Lung (tissue), 12 donors: ENCODE measurements around the gene SNX13. TPM values are rescaled to one million over a fixed set of nuclear protein-coding genes. Genes with fewer than 3 reads are reported as not detected.

ENCODE experiments used
- ATAC-seq: fragments of 200-7000 bp; cut with Tn5 transposase; one replicate; pipeline ENCODE4 v1.9.1; 2020; ENCODE audit warnings: moderate number of reproducible peaks; ENCODE audit not compliant: insufficient read depth, low FRiP score
- DNase-seq, 3 donors: peaks; one replicate each; pipeline ENCODE4 v3.0.0-alpha.2; 2013 to 2017
- H3K27ac ChIP-seq, 2 donors: one replicate each; pipeline ENCODE4 v1.5.1; 2013; ENCODE audit warnings: mild to moderate bottlenecking in 2 of 2, moderate library complexity in 2 of 2, control low read depth in 1 of 2, inconsistent platforms in 1 of 2, low read depth in 1 of 2, low read length in 1 of 2
- H3K27me3 ChIP-seq, 3 donors: one replicate each; pipeline ENCODE4 v1.5.1; 2013; ENCODE audit warnings: low read length in 2 of 3; ENCODE audit not compliant: control insufficient read depth in 3 of 3, insufficient read depth in 3 of 3
- H3K36me3 ChIP-seq, 4 donors: one replicate each; pipeline ENCODE4 v1.5.1; 2013; ENCODE audit warnings: low read length in 4 of 4, mild to moderate bottlenecking in 1 of 4, moderate library complexity in 1 of 4; ENCODE audit not compliant: control insufficient read depth in 4 of 4, insufficient read depth in 4 of 4
- H3K4me1 ChIP-seq, 5 donors: one replicate each; pipeline ENCODE4 v1.5.1; 2013; ENCODE audit warnings: low read length in 5 of 5, mild to moderate bottlenecking in 2 of 5, moderate library complexity in 1 of 5; ENCODE audit not compliant: control insufficient read depth in 5 of 5, insufficient read depth in 5 of 5
- H3K4me3 ChIP-seq: one replicate; pipeline ENCODE4 v1.5.1; 2013; ENCODE audit warnings: mild to moderate bottlenecking, control low read depth, moderate library complexity
- H3K9ac ChIP-seq, 2 donors: one replicate each; pipeline ENCODE4 v1.5.1; 2013; ENCODE audit warnings: low read length in 2 of 2, control low read depth in 1 of 2; ENCODE audit not compliant: insufficient read depth in 1 of 2
- H3K9me3 ChIP-seq, 4 donors: one replicate each; pipeline ENCODE4 v1.5.1; 2013; ENCODE audit warnings: low read length in 3 of 4, mild to moderate bottlenecking in 1 of 4, moderate library complexity in 1 of 4; ENCODE audit not compliant: control insufficient read depth in 4 of 4, insufficient read depth in 3 of 4
- WGBS, 2 donors: extraction: QIAGEN DNeasy Blood & Tissue Kit; methylation state at CpG; one replicate each; pipeline ENCODE4 v1.1.7; 2013; 5-methylcytosine and 5-hydroxymethylcytosine counted together
- polyA plus RNA-seq, 2 donors: library from polyadenylated mRNA; stranded (reverse); fragments of 200-250 nt; gene quantifications; one replicate each; pipeline ENCODE4 v1.2.1, GENCODE V29; 2013
- total RNA-seq, 2 donors: library from RNA; depleted of rRNA in 1 of 2; stranded (reverse); fragments of >200 nt in 1 of 2; gene quantifications; one replicate each; pipeline ENCODE4 v1.2.1, GENCODE V29; 2014 to 2021
- TF ChIP-seq, protein P1 (sequence below): IDR thresholded peaks from 2 replicates; pipeline ENCODE4 v1.5.1; 2012; ENCODE audit warnings: mild to moderate bottlenecking; ENCODE audit errors: control extremely low read depth, extremely low read depth
- donor health status: control.
- donor health status: control.
- donor health status: Bipolar disorder and iron deficiency.
- donor health status: healthy.
- donor health status: DM: yes; HTN: yes; CAD: no.

The SNX13 gene
- total and polyA plus RNA-seq, 4 donors: 8.9 to 104 (median 31.9) TPM

DNA sequence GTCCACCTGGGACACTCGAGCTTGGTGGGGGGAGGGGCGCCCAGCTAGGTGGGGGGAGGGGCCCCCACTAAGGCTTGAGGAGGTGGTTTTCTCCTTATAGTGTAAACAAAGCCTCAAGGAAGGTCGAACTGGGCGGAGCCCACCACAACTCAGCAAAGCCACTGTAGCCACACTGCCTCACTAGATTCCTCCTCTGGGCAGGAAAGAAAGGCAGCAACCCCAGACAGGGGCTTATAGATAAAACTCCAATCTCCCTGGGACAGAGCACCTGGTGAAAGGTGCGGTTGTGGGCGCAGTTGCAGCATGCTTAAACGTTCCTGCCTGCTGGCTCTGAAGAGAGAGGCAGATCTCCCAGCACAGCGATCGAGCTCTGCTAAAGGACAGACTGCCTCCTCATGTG is 133.1 kb downstream of the SNX13 start:
- Histone ChIP-seq H3K27me3 (no peaks in the 10 kb centered on the region), H3K9me3 (no peaks in the 10 kb centered on the region), H3K4me3 (no peak overlapping the region), H3K27ac (no peak overlapping the region), H3K4me1 (no peaks in the 10 kb centered on the region), H3K36me3 (peaks cover 0 to 7% (median 2%) of the 10 kb centered on the region in 4 donors), H3K9ac (no peak overlapping the region)
- no peak for DNase-seq
- 79 to 82% methylated on average over 9 of the region's 9 CpGs for WGBS, 2 donors
- no peak for ATAC-seq
- TF ChIP-seq, protein P1, sequence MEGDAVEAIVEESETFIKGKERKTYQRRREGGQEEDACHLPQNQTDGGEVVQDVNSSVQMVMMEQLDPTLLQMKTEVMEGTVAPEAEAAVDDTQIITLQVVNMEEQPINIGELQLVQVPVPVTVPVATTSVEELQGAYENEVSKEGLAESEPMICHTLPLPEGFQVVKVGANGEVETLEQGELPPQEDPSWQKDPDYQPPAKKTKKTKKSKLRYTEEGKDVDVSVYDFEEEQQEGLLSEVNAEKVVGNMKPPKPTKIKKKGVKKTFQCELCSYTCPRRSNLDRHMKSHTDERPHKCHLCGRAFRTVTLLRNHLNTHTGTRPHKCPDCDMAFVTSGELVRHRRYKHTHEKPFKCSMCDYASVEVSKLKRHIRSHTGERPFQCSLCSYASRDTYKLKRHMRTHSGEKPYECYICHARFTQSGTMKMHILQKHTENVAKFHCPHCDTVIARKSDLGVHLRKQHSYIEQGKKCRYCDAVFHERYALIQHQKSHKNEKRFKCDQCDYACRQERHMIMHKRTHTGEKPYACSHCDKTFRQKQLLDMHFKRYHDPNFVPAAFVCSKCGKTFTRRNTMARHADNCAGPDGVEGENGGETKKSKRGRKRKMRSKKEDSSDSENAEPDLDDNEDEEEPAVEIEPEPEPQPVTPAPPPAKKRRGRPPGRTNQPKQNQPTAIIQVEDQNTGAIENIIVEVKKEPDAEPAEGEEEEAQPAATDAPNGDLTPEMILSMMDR: no peak

DNA sequence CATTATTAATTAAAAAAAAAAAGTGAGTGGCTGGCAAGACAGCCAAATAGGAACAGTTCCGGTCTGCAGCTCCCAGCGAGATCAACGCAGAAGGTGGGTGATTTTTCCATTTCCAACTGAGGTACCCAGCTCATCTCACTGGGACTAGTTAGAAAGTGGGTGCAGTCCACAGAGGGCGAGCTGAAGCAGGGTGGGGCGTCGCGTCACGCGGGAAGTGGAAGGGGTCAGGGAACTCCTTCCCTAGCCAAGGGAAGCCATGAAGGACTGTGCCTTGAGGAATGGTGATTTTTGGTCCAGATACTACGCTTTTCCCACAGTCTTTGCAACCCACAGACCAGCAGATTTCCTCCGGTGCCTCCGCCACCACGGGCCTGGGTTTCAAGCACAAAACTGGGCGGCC is 133.7 kb downstream of the SNX13 start:
- peaks cover 0 to 8% (median 4%) of the 10 kb centered on the region in 4 donors for H3K36me3 ChIP-seq
- ATAC-seq: no peak
- DNase-seq: no peak

GRCh38 chr7:17802056-17802455 is 138.2 kb downstream of the SNX13 start:
- 78 to 92% methylated on average over 2 of the region's 2 CpGs for WGBS, 2 donors
- no peak for DNase-seq
- peaks cover 2 to 28% (median 17%) of the 10 kb centered on the region in 4 donors for H3K36me3 ChIP-seq
- TF ChIP-seq, protein P1: no peak
- no peak for ATAC-seq
- H3K9ac ChIP-seq: no peak overlapping the region
- H3K4me3 ChIP-seq: no peak overlapping the region
- no peaks in the 10 kb centered on the region for H3K27me3 ChIP-seq
- H3K4me1 ChIP-seq: no peaks in the 10 kb centered on the region
- H3K9me3 ChIP-seq: no peaks in the 10 kb centered on the region
- H3K27ac ChIP-seq: no peak overlapping the region

More for the DNA sequence above, 133.7 kb downstream of the SNX13 start:
- no peaks in the 10 kb centered on the region for H3K9me3 ChIP-seq
- no peak overlapping the region for H3K9ac ChIP-seq
- TF ChIP-seq, protein P1: no peak
- H3K4me3 ChIP-seq: no peak overlapping the region
- H3K27ac ChIP-seq: no peak overlapping the region
- no peaks in the 10 kb centered on the region for H3K27me3 ChIP-seq
- 94 to 99% methylated on average over 14 of the region's 14 CpGs for WGBS, 2 donors
- no peaks in the 10 kb centered on the region for H3K4me1 ChIP-seq
